GM19455 (cell line): ENCODE data around the gene RPTOR.

Source experiments
- ATAC-seq: cut with Tn5 transposase; IDR thresholded peaks from one replicate; pipeline ENCODE4 v1.9.1; 2021; ENCODE audit not compliant: unreplicated experiment

RPTOR gene

DNA sequence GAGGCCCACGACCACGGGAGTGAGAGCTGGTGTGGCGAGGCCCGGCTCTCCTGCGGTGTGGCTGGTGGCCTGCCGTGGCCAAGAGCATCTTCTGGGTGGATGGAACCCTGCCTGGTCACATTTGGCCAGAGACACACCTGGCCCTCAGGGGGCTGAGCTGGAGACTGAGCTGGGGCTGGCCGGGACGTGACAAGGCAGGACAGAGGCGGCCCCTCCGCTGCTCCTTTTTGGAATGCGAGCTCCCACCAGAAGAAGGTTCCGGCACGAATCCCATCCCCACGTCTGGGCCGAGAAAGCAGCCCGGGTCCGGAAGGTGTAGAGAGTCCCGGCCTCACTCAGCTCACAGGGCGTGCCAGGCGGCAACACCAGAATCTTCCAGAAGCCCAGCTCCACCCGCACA lies 421.0 kb downstream of the RPTOR start:
- ATAC-seq: no peak

DNA sequence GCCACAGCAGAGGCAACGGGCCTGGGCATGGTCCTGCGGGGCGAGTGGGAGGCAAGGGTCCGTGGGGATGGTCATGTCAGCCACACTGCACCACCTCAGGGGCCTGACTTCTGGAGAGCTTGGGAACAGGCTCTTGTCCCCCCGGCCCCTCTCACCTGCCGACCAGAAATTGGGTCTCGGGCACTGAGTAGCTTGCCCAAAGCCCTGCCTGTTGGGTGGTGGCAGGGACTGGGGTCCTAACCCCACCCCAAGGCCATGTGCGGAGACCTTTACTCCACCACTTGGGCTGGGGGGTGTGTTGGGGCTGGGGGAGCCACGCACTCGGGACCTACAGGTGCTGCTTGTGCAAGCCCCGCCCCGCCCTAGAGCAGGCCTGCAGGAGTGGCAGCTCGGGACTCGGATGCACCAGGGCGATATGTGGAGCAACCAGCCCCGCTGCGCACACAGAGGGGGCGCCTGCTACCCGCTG lies 422.8 kb downstream of the RPTOR start:
- ATAC-seq: no peak

DNA sequence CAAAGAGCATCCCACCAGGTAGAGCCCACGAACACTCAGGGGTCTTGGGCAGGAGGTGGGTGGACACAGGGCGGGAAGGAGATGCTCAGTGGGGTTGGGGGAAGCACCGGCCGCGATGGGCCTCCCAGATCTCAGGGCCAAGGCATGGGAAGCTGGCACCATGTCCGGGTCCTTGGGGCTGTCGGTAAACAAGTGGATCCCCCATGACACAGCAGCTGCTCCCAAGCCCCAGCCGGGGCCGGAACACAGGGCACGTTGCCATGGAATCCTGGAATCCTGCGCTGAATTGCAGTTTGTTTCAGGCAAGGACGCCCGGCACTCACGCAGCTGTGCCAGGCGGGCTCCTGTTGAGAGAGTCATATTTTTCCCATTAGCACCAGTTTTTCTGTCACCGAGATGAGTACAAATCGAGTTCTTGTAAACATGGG lies 424.0 kb downstream of the RPTOR start:
- no peak for ATAC-seq

DNA sequence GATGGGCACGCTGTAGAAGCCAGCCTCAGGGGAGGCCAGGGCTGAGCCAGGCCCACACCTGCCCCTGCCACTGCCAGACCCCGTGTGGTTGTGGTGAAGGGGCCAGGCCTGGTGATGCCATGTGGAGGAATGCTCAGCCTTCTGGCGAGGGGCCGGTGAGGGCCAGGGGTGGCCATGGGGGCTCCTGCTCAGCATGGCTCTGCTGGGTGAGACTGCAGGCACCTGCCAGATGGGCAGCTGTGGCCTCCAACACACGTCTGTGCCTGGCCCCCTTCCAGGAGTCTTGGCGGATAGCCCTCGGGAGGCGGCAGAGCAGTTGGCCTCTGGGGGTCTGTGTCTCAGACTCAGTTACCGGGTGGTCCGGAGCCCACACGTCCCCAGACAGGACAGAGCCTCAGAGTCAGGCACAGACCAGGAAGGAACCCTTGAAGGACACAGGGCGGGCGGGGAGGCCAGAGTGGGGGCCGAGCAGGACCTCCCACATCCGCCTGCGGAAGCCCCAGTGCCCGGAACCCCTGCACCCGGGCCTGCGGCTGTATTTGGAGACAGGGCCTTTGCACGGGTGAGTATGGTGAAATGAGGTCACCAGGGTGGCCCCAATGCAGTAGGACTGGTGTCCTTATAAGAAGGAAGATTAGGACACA lies 424.5 kb downstream of the RPTOR start:
- no peak for ATAC-seq

GRCh38 chr17:80969674-80970043 lies 425.0 kb downstream of the RPTOR start:
- no peak for ATAC-seq

DNA sequence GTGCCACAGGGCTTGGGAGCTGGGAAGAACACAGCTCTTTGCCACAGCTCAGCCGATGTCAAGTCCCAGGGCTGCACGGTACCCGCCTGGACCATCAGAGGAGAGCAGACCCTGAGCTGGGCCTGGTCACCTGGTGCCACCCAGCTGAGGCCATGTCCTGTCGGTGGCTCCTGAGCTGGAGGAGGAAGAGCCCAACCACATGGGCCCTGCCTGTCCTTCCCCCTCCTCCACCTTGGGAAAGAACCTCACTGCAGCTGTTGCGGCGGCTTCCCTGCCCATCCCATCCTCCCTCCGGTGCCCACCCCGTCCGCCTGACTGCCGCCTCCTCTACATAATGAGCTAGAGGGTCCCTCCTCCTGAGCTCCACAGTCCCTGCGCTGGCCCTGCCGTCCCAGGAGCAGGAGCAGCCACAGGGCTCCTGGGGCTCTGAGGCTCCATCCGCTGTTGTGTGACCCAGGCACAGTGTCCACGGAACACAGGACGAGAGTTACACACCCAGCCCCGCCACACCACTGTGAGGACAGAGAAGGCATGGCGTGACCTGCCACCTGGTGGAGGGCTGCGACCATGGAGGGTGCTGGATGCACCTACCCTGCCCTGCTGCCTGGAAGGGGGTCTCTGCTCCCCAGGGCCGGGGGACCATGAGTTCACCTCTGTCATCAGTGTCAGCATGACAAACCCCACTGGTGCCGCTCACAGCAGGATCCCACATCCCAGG lies 425.6 kb downstream of the RPTOR start:
- ATAC-seq: no peak

DNA sequence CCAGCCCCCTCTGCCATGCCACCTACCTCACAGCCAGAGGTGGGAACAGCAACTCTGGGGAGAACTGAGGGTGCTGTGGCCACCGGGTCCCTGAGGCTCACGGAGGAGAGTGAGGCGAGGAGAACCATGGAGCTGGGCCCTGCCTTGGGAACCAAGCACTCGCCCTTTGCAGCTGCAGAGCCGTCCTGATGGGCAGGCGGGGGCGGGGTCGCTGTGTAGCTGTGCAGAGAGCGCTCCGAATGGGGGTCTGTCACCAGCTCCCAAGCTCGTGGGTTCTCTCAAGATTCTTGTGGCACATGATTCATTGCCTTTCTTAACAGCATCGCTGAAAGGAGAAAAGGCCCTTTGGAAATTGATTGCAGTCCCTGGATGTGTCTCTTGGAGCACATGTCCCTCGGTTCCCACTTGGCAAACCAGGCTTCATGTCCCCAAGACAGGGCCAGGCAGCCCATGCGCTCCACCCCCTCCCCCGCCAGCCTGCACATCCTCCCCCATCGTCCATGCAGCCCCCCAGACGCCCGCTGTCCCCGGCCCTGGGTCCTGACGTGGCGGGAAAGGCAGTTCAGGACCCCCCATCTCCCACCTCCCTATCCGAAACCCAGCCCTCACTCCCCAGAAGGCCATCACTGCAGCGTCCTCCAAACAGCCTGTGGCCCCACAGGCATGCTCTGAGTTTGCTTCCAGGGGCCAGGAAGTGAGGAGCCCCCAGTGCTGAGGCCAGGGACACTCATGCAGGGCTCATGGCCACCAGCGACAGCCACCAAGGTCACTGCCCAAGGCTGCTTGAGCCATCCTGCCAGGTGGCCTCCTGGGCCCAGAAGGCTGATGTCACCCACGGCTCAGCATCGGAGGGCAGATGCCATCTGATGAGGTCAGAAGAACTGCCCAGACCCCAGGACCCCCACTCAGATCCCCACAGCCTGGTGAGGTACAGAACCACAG lies 426.4 kb downstream of the RPTOR start:
- no peak for ATAC-seq

GRCh38 chr17:80971704-80972304 lies 427.2 kb downstream of the RPTOR start:
- no peak for ATAC-seq

DNA sequence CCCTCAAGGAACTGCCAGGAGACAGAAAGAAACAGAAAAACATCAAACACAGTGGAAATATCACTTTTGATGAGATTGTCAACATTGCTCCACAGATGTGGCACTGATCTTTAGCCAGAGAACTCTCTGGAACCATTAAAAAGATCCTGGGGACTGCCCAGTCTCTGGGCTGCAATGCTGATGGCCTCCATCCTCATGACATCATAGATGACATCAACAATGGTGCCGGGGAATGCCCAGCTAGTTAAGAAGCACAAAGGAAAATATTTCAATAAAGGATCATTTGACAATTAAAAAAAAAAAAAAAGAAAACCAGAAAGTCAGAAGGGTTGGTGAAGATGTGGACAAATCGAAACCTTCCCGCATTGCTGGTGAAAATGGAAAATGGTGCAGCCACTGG lies 432.1 kb downstream of the RPTOR start:
- no peak for ATAC-seq

GRCh38 chr17:80977172-80977571 lies 432.5 kb downstream of the RPTOR start:
- no peak for ATAC-seq

- ATAC-seq: no peak
Observed at GRCh38 chr17:80978499-80979497, 434.2 kb downstream of the RPTOR start.

DNA sequence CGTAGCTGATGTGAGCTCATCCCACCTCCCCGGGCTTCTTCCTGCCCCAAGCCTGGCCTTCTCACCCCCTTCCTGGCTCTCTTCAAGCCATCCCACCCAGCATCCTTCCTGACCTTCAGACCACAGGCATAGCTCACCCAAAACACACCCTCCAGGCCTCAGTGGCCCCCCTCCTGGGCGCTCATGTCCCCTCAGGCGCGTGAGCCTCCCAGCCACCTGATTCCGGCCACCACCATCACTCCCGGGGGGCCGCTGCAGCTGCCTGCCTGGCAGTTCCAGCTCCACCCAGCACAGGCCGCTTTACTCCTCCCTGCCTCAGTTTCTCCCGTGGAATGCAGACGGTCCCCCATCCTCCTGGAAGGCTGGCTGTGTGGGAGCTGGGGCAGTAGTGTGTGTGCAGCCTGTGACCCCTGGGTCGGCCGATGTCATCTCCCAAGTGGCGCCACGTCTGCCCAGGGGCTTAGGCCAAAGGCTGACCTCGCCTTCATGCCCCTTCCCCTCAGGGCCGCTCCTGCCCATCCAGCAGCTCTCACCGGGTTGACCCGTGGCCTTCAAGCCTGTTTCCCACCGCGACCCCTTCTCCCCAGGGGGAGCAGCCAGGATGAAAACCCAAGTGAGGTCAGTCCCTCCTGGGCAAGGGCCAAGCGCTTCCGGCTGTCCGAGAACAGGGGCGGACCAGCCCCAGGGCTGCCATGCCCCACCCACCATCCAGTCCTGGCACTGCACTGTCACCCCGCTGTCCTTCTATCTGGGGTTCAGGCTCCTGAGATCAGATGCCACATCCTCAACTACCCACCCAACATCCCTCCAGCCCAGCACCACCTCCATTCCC lies 435.1 kb downstream of the RPTOR start:
- no peak for ATAC-seq

- ATAC-seq: no peak
Observed at GRCh38 chr17:80980397-80981061, 435.9 kb downstream of the RPTOR start.

DNA sequence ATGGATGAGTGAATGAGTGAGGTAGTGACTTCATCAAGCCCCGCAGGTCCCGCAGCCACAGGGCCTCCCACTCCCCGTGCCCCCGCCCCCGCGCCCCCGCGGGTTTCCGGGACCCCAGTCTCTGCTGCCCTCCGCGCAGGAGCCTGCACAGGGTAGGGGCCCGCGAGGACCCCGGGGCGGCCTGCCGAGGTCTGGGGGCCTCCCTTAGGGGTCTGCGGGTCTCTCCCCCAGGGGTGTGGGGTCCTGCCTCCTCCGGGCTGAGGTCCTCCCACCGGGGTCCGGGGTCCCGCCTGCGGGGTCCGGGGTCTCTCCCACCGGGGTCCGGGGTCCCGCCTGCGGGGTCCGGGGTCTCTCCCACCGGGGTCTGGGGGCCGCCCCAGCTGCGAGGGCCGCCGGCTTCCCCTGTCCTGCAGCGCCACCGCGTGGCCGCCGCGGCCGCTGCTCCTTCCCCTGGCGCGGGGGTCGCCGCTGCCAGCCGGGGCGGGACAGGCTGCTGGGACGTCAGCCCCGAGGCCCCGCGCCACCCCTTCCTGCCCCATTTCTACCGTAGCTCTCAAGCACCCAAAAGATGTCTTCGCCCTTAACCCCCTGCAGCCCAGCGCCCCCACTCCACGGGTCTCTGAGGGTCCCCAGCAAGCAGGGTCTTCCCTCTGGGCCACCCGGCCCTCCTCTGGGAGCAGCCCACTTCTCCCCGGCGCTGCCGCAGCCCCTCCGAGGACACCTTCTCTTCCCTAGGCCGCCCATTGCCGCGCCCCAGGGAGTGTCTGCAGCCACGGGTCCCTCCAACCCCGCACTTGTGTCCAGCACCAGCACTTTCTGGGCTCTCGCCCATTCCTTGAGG lies 436.6 kb downstream of the RPTOR start:
- ATAC-seq: no peak

GRCh38 chr17:80981929-80982425 lies 437.3 kb downstream of the RPTOR start:
- ATAC-seq: no peak

DNA sequence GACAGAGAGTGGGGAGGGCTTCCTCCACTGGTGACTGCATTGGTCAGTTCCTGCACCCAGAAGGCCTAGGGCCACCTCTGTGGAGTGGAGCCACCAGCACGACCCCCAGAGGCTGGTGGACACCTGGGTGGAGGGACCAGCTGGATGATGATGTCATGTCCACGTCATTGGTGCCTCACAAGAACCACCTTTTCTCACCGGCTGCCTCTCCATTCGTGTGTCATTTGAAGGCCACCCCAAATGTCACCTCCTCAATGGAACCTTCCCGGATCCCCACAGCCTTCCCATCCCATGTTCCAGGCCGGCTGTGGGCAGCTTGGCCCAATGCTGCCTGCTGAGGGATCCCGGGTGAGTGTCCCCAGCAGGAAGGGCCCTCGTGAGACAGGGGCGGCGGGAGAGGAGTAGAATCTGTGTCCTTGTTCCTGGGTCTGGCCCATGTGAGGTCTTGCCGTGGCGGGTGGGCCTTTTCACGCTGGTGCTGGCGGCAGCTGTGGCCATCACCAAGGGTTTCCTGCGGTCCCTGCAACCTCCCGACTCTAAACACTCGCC lies 437.9 kb downstream of the RPTOR start:
- no peak for ATAC-seq

DNA sequence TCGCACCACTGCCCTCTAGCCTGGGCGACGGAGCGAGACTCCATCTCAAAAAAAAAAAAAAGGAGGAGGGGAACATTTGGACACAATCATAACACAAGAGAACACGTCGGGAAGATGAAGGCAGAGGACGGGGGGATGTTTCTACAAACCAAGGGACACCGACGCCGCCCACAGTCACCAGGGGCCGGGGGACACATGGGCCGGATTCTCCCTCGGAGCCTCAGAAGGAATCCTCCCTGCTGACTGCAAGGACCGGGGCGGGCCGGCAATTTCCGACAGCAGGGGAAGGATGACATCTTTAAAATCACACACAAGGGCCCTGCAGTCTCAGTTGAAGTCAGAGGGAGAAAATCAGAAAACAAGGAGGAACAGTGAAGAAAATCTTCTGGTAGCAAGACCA lies 438.9 kb downstream of the RPTOR start:
- ATAC-seq: no peak
